PFSK-1 (cell line): Measurements from ENCODE around the gene ZSCAN26.

Experiments used
- FOXP2 ChIP-seq: optimal IDR thresholded peaks from 2 replicates; pipeline ENCODE3; 2011; ENCODE audit warnings: borderline replicate concordance, control low read depth, inconsistent platforms; ENCODE audit not compliant: insufficient read depth; ENCODE audit errors: extremely low read length, extremely low read depth
- POLR2AphosphoS5 ChIP-seq: IDR thresholded peaks from 2 replicates; pipeline ENCODE4 v1.6.1; 2012; ENCODE audit warnings: low read depth, mild to moderate bottlenecking, control low read depth, low read length, moderate library complexity
- SIN3A ChIP-seq: IDR thresholded peaks from 2 replicates; pipeline ENCODE4 v1.6.1; 2012; ENCODE audit warnings: mild to moderate bottlenecking, low read length, moderate library complexity, borderline replicate concordance; ENCODE audit not compliant: insufficient read depth
- TAF1 ChIP-seq: IDR thresholded peaks from 2 replicates; pipeline ENCODE4 v1.6.1; 2012; ENCODE audit warnings: low read length, control low read depth, borderline replicate concordance; ENCODE audit not compliant: insufficient read depth
- TF ChIP-seq, protein P1 (sequence below), 2 experiments: IDR thresholded peaks; 2 replicates each; pipeline versions ENCODE4 v1.6.1 to v1.8.0; 2011 to 2012; ENCODE audit warnings: low read depth in 2 of 2, low read length in 2 of 2, control low read depth in 1 of 2, inconsistent platforms in 1 of 2, mild to moderate bottlenecking in 1 of 2, moderate library complexity in 1 of 2; ENCODE audit not compliant: insufficient read depth in 1 of 2

The ZSCAN26 gene

DNA sequence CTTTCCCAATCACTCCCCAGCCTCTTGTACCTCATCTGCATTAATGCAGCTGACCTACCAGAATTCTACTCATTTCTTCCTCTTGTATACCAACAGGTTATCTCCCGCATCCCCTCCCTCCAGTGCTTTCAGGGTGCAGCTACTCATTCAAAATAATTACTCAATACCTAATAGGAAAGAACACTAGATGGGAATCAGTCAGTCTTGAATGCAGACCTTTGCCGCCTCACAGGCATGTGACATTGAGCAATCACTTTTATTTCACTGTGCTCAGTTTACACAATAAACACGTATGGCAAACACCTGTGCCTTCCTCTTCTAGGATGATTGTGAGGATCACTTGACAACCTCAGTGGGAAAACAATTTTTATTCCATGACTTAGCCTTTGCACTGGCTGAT, 55.7 kb downstream of the ZSCAN26 start:
- TF ChIP-seq FOXP2 = no peak
- TF ChIP-seq SIN3A = no peak
- TF ChIP-seq, protein P1, sequence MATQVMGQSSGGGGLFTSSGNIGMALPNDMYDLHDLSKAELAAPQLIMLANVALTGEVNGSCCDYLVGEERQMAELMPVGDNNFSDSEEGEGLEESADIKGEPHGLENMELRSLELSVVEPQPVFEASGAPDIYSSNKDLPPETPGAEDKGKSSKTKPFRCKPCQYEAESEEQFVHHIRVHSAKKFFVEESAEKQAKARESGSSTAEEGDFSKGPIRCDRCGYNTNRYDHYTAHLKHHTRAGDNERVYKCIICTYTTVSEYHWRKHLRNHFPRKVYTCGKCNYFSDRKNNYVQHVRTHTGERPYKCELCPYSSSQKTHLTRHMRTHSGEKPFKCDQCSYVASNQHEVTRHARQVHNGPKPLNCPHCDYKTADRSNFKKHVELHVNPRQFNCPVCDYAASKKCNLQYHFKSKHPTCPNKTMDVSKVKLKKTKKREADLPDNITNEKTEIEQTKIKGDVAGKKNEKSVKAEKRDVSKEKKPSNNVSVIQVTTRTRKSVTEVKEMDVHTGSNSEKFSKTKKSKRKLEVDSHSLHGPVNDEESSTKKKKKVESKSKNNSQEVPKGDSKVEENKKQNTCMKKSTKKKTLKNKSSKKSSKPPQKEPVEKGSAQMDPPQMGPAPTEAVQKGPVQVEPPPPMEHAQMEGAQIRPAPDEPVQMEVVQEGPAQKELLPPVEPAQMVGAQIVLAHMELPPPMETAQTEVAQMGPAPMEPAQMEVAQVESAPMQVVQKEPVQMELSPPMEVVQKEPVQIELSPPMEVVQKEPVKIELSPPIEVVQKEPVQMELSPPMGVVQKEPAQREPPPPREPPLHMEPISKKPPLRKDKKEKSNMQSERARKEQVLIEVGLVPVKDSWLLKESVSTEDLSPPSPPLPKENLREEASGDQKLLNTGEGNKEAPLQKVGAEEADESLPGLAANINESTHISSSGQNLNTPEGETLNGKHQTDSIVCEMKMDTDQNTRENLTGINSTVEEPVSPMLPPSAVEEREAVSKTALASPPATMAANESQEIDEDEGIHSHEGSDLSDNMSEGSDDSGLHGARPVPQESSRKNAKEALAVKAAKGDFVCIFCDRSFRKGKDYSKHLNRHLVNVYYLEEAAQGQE (IDR thresholded peaks at IDR 0.05; ENCODE audit: insufficient read depth in 1 of 2, low read depth in 2 of 2, low read length in 2 of 2) = no peak
- TF ChIP-seq POLR2AphosphoS5 = no peak
- TF ChIP-seq TAF1 = no peak

GRCh38 chr6:28323813-28324424, 57.0 kb downstream of the ZSCAN26 start:
- TF ChIP-seq SIN3A = no peak
- no peak for TF ChIP-seq TAF1
- no peak for TF ChIP-seq FOXP2
- TF ChIP-seq, protein P1 (IDR thresholded peaks at IDR 0.05; ENCODE audit: insufficient read depth in 1 of 2, low read depth in 2 of 2, low read length in 2 of 2) = no peak
- TF ChIP-seq POLR2AphosphoS5 = no peak

GRCh38 chr6:28326371-28326948, 59.5 kb downstream of the ZSCAN26 start:
- TF ChIP-seq POLR2AphosphoS5 (no peak), TAF1 (no peak), FOXP2 (no peak), SIN3A (no peak)
- TF ChIP-seq, protein P1 (IDR thresholded peaks at IDR 0.05; ENCODE audit: insufficient read depth in 1 of 2, low read depth in 2 of 2, low read length in 2 of 2) = no peak
